KMS-11 (cell line): ENCODE measurements around the gene DLG2.

Source experiments
- H2AFZ ChIP-seq: fragments of 200-600 bp; sonication (generic); 2 replicates; pipeline ENCODE4 v1.6.1; 2016; ENCODE audit warnings: antibody characterized with exemption, mixed run types, low read depth
- H3K27ac ChIP-seq: fragments of 200-600 bp; sonication (generic); 2 replicates; pipeline ENCODE4 v1.6.1; 2016; ENCODE audit warnings: mild to moderate bottlenecking, mixed run types
- H3K27me3 ChIP-seq: fragments of 200-600 bp; sonication (generic); 2 replicates; pipeline ENCODE4 v1.6.1; 2017; ENCODE audit warnings: mild to moderate bottlenecking, low read depth, mixed run types, moderate library complexity; ENCODE audit not compliant: insufficient read depth
- H3K36me3 ChIP-seq: fragments of 200-600 bp; sonication (generic); 2 replicates; pipeline ENCODE4 v1.6.1; 2017; ENCODE audit warnings: mild to moderate bottlenecking, mixed run types; ENCODE audit not compliant: insufficient read depth
- H3K4me1 ChIP-seq: fragments of 200-600 bp; sonication (generic); 2 replicates; pipeline ENCODE4 v1.6.1; 2016; ENCODE audit warnings: mild to moderate bottlenecking, low read depth, mixed run types; ENCODE audit not compliant: poor library complexity, severe bottlenecking
- H3K4me2 ChIP-seq: fragments of 200-600 bp; sonication (generic); 2 replicates; pipeline ENCODE4 v1.7.0; 2016; ENCODE audit warnings: mild to moderate bottlenecking, mixed run types
- H3K4me3 ChIP-seq: fragments of 200-600 bp; sonication (generic); IDR thresholded peaks from 2 replicates; pipeline ENCODE4 v1.6.1; 2017; ENCODE audit warnings: low read depth, low read length, mixed read lengths; ENCODE audit not compliant: insufficient read depth
- H3K79me2 ChIP-seq: fragments of 200-600 bp; sonication (generic); 2 replicates; pipeline ENCODE4 v1.6.1; 2016; ENCODE audit warnings: low read depth, mixed run types; ENCODE audit not compliant: insufficient read depth
- H3K9ac ChIP-seq: fragments of 200-600 bp; sonication (generic); 2 replicates; pipeline ENCODE4 v1.6.1; 2016; ENCODE audit warnings: mild to moderate bottlenecking, mixed run types
- H4K20me1 ChIP-seq: fragments of 200-600 bp; sonication (generic); 2 replicates; pipeline ENCODE4 v1.6.1; 2016; ENCODE audit warnings: mild to moderate bottlenecking, mixed run types; ENCODE audit not compliant: insufficient read depth
- TF ChIP-seq, protein P1 (sequence below): fragments of 200-600 bp; sonication (generic); conservative IDR thresholded peaks from 2 replicates; pipeline ENCODE4 v1.6.1; 2017; ENCODE audit warnings: low read depth, mild to moderate bottlenecking, antibody characterized with exemption, low read length, moderate library complexity, mixed read lengths

The DLG2 gene

DNA sequence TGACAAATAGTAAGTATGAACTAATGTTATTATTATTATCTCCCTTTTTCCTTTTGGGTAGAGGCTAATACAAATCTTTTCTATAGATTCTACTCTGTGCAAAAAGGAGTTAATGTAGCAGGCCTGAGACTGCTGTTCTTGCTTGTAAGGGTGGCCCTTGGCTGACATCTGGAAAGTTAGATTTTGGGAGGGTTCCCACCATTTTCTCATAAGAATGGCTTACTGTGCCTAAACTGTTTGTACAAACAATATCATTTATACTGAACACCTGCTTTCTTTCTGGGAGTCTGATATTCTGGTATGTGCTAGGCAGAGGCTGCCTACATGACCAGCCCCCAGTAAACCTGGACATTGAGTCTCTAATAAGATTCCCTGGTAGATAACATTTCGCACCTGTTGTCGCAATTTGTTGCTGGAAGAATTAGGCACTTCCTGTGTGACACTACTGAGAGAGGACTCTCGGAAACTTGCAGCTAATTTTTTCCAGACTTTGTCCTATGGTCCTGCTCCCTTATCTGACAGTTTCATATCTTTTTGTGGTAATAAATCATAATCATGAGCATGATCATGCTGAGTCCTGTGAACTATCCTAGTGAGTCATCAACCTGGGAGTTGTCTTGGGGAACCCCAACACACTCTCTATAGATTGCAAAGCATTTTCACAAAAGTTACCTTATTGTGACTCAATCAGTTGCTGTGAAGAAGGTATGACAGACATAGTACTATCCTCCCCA is 2083.3 kb downstream of the DLG2 start:
- Histone ChIP-seq H3K27me3 (no peaks in the 10 kb centered on the region), H3K4me2 (no peak overlapping the region), H4K20me1 (no peaks in the 10 kb centered on the region), H3K27ac (no peak overlapping the region), H3K4me3 (no peak overlapping the region), H3K79me2 (no peaks in the 10 kb centered on the region), H2AFZ (no peak overlapping the region), H3K36me3 (no peaks in the 10 kb centered on the region), H3K9ac (no peak overlapping the region), H3K4me1 (no peaks in the 10 kb centered on the region)
- TF ChIP-seq, protein P1, sequence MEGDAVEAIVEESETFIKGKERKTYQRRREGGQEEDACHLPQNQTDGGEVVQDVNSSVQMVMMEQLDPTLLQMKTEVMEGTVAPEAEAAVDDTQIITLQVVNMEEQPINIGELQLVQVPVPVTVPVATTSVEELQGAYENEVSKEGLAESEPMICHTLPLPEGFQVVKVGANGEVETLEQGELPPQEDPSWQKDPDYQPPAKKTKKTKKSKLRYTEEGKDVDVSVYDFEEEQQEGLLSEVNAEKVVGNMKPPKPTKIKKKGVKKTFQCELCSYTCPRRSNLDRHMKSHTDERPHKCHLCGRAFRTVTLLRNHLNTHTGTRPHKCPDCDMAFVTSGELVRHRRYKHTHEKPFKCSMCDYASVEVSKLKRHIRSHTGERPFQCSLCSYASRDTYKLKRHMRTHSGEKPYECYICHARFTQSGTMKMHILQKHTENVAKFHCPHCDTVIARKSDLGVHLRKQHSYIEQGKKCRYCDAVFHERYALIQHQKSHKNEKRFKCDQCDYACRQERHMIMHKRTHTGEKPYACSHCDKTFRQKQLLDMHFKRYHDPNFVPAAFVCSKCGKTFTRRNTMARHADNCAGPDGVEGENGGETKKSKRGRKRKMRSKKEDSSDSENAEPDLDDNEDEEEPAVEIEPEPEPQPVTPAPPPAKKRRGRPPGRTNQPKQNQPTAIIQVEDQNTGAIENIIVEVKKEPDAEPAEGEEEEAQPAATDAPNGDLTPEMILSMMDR = no peak

DNA sequence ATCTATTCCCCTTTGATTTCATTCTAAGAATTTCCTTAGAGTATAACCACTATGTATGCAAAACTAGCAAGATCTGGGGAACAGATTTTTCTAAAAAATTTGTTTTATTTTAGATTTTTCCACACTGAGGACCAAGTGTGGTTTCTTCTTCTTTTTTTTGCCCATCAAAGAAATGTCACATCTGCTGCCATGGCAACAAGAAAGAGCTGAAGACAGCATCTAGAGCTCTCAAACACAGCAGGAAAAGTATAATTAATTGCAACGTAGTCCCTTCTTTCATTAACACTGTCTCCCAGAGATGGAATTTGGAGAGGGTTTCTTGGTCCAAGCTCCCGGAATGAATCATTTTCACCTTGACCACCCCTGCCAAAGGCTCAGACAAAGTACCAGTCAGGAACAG is 2084.3 kb downstream of the DLG2 start:
- H4K20me1 ChIP-seq = no peaks in the 10 kb centered on the region
- H3K4me3 ChIP-seq = no peak overlapping the region
- no peaks in the 10 kb centered on the region for H3K36me3 ChIP-seq
- no peaks in the 10 kb centered on the region for H3K79me2 ChIP-seq
- H3K9ac ChIP-seq = no peak overlapping the region
- no peaks in the 10 kb centered on the region for H3K27me3 ChIP-seq
- no peaks in the 10 kb centered on the region for H3K4me1 ChIP-seq
- H2AFZ ChIP-seq = no peak overlapping the region
- no peak overlapping the region for H3K27ac ChIP-seq
- TF ChIP-seq, protein P1 = no peak
- H3K4me2 ChIP-seq = no peak overlapping the region

DNA sequence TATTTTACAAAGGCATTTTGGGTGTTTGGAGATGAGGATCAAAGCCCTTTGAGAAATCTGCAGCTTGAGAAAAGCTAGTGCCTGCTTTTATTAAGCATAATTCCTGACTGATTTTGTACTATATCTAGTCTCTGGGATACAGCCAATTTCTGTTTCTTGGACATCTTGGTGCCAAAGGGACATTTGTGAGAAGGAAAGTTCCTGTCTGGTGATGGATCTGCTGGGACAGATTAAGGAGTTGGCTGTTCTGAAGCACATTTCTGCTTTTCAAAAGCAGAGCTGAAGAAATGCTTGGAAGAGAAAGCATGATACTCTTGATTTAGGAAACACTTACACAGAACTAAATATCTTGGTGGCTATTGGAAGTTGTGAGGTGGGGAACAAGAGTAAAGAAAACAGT is 2086.4 kb downstream of the DLG2 start:
- Histone ChIP-seq H3K79me2 (no peaks in the 10 kb centered on the region), H3K27ac (no peak overlapping the region), H3K36me3 (no peaks in the 10 kb centered on the region), H3K9ac (no peak overlapping the region), H3K4me3 (no peak overlapping the region), H2AFZ (no peak overlapping the region), H4K20me1 (no peaks in the 10 kb centered on the region), H3K27me3 (no peaks in the 10 kb centered on the region), H3K4me1 (no peaks in the 10 kb centered on the region), H3K4me2 (no peak overlapping the region)
- TF ChIP-seq, protein P1 = no peak

DNA sequence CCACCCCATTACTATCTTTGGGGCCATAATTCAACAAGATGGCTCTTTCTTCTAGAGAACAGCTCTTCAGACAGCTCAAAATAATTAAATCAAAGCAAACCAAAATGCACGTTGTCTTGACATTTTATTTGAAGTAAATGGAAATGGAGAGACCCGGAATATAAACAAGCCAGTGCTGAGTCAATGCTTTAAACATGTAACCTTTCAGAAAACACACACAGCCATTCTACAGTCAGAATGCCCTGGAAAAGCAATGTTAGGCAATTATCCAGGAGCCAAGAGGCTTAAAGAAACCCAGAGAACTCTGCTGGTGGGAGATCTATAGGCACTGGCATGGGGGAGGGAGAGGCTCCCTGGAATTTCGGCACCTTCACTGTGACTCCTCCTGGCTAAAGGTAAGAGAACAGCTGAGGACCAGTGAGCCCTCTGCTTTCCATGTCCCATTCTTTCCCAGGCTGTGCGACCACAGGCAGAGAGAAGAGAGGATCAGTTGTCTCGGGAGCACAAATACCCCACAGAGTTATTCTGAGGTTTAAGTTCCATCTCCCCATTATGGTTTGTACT is 2086.9 kb downstream of the DLG2 start:
- Histone ChIP-seq H3K79me2 (no peaks in the 10 kb centered on the region), H3K27me3 (no peaks in the 10 kb centered on the region)
- TF ChIP-seq, protein P1 = no peak

More for the DNA sequence above, 2086.9 kb downstream of the DLG2 start:
- no peaks in the 10 kb centered on the region for H3K36me3 ChIP-seq
- no peak overlapping the region for H3K4me3 ChIP-seq
- no peaks in the 10 kb centered on the region for H4K20me1 ChIP-seq
- H2AFZ ChIP-seq = no peak overlapping the region
- no peak overlapping the region for H3K4me2 ChIP-seq
- H3K27ac ChIP-seq = no peak overlapping the region
- H3K9ac ChIP-seq = no peak overlapping the region
- H3K4me1 ChIP-seq = no peaks in the 10 kb centered on the region
